NCI-H2081 (cell line): Measurements from ENCODE around the gene FAM221B.

Experiments
- DNase-seq, 2 experiments: peaks; one replicate each; lab custom pipeline; 2025; lab: John Stamatoyannopoulos, UW

The FAM221B gene, protein sequence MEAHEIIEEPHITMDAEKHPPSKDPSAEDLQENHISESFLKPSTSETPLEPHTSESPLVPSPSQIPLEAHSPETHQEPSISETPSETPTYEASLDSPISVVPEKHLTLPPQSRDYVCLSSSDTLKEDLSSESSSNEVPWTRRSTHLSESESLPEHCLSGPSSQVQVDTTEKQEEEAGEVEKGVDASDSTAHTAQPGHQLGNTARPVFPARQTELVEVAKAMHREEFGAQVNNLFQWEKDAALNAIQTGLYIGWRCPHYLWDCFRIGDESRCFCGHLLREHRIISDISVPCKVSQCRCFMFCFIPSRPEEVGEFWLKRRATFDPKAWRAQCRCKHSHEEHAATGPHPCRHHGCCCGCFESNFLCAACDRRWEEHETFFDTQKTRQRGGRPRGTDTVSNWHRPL

DNA sequence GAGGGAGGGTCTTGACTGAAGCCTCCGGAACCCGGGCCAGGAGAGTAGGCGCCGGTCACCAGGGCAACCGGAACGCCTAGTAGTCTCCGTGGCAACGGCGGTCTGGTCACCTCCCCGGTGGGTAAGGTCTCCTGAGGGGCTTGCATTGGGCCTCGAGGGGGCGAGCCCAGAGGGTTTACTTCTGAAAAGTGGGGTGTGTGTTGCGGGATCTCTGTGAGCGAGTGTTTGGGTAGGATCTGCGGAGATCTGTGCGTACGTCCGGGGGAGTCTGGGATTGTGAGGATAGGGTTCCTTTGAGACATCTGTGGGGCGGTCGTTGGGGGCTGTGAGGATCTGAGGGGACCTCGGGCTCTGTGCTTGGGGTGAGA, at the start of gene FAM221B:
Gene FAM221B, minus strand, starts transcription at position 17 of the 368 bp plus-strand sequence. CDS start 2,571 bp downstream, outside the sequence.
- DNase-seq, result no peak

DNA sequence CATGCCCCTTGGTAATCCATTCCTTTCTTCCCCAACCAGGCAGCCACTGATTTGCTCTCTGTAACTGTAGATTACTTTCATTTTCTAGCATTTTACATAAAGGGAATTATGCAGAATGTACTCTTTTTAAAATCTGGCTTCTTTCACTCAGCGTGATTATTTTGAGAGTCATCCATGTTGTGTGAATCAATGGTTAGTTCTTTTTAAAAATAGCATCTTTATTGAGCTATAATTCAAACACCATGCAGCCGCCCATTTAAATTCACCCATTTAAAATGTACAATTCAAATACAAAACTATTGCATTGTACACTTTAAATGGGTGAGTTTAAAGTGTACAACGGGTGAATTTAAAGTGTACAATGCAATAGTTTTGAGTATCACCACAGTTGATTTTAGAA, 44.0 kb upstream of the FAM221B start:
- no peak for DNase-seq

DNA sequence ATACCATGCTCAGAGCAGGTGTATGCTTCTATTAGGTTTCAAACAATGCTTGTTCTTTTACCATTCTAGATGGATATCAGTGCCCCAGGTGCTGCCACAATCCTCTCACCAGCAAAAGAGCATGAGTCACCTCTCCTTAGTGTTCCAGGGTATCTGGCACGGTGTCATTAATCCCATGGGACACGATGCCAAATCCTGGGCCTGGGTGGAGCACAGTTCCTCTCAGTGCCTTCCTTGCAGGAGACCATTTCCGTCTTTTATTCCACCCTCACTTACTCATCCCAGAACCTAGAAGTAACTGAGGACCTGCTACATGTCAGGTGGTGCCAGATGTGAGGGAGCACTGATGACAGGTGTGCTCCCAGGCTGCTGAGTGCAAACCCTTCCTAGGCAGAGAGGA, 43.0 kb upstream of the FAM221B start:
- no peak for DNase-seq

DNA sequence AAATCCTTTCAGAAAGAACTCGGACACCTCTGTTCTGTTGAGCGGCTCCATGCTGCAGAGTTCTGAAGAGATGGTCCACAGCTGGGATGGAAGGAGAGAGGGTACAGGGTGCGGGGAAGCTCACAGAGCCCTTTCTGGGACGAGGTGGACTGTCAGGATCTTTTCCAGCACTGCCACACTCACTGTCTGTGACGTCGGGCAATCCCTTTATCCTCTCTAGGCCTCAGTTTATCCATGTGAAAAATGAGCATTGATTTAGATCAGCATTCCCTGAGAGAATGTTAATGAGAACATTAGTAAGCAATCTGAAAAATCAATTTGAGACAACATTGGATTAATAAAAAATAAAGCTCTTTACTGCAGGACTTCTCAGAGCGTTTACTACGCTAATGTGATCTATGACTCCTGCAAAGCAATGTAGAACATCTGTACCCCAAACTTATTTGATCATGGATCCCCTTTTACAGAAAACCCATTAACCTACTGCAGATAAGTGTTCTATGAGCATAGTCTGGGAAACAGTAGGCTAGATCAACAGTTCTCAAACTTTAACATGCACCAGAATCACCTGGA, 41.9 kb upstream of the FAM221B start, which contains the start of gene OR13J1:
Gene OR13J1, minus strand, starts transcription at position 51 of the 573 bp plus-strand sequence. Its CDS starts 0 bp downstream, at position 51.
- DNase-seq, result no peak

DNA sequence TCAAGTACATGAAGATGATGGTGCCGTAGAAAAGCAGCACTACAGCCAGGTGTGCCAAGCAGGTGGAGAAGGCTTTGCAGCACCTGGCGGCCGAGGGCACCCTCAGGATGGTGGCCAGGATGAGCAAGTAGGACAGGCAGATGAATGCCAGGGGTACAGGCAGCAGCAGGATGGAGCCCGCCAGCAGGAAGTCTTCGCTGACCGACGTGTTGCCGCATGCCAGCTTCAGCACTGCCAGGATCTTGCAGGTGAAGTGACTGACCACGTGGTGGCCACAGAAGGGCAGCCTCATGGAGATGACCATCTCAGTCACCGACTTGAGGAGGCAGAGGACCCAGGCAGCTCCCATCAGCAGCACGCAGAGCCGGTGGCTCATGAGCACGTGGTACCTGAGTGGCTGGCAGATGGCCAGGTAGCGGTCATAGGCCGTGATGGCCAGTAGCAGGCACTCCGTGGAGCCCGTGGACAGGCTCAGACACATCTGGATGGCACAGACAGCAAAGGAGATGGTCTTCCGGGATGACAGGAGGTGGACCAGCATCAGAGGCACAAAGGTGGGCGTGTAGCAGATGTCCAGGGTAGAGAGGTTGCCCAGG, 41.2 kb upstream of the FAM221B start:
- DNase-seq, result no peak

DNA sequence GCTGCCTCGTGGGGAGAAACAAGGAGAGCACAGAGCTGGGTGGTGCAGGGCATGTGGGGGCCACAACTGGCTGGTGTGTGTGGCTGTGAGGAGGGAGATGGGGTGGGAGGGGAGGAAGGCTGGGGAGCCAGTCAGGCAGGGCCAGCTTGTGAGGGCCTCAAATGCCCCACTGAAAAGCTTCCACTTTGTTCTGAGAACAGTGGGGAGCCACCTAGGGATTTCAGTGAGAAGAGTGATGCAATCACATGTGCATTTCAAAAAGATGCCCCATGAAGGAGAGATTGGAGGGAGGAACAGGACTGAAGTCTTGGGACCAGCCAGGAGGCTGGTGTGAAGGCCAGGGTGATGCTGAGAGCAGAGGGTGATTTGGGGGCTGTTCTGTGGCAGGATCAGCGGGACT, 40.4 kb upstream of the FAM221B start:
- DNase-seq, result no peak

DNA sequence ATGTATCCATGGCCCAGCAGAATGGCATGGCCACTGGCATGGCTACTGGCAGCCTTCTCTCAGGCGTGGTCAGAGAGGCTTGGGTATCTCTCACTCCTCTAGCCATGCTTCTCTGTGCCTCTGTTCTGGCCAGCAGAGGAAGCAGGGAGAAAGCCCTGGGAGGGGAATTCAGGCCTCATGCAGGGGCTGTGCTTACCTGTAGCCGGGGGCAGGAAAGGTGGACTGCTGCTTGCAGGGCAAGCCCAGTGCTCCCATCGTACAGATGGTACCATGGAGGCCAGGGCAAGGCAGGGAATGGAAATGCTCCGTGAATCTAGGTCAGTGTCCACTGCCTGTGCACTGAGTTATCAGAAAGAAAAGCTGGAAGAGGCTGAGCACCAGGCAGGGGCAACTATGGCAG, 39.0 kb upstream of the FAM221B start:
- DNase-seq, result no peak

DNA sequence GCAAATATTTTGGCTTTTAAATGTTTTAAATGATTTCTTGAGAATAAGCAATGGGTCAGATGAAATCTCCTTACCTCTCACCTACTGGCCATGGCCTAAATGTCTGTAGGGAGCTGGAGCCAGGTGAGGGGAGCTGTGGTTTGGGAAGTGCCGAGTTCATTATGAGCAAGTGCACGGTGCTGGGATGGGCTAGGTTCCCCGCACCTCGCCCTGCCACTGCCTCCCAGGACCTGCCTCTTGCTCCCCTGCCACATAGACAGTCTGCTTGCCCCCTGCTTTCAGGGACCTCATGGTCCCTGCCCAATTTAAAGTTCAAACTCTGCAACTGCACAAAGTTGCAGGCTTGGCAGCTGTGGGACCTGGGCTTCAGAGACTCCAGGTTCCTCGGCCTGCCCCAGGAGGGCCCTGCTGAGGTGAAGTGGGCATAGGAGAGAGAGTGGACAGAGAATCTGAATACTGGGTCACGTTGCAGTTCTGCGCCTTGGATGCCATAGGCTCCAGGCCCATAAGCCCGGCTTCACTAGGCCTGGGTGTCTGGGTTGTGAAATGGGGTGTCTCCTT, 36.2 kb upstream of the FAM221B start:
- no peak for DNase-seq

DNA sequence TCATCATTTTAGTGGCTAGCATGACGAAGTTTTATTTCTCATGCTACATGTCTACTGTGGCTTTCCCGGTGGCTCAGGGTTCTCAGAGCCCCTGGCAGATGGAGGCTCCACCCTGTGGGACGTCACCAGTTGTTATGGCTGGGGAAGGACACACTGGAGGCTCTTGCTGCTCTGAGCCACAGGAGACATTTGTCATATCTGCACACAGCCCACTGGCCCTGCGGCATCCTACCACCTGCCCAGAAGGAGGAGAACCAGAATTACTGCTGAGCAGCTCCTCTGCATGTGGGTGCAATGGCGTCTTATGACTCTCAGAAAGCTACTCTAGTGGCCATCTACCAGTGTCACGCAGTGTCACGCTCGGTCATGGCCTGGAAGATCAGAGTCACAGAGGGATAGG, 35.1 kb upstream of the FAM221B start:
- no peak for DNase-seq

DNA sequence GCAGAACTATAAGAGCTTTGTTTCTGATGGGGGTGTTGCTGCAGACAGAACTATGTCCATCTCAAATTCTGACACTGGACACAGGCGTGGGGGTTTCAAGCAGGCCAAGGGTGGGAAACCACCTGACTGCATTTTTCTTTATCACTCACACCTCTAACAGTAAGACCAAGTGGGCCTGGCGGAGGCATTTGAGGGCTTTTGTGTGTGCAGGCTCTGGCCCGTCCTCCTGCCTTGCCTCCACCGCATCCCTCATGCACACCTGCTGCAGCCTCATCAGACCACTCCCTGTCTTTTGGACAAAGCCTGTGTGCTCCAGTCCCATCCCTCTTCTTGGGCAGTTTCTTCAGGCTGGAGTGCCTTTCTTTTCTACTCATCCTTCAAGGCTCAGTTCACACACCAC, 33.8 kb upstream of the FAM221B start:
- DNase-seq, result no peak

DNA sequence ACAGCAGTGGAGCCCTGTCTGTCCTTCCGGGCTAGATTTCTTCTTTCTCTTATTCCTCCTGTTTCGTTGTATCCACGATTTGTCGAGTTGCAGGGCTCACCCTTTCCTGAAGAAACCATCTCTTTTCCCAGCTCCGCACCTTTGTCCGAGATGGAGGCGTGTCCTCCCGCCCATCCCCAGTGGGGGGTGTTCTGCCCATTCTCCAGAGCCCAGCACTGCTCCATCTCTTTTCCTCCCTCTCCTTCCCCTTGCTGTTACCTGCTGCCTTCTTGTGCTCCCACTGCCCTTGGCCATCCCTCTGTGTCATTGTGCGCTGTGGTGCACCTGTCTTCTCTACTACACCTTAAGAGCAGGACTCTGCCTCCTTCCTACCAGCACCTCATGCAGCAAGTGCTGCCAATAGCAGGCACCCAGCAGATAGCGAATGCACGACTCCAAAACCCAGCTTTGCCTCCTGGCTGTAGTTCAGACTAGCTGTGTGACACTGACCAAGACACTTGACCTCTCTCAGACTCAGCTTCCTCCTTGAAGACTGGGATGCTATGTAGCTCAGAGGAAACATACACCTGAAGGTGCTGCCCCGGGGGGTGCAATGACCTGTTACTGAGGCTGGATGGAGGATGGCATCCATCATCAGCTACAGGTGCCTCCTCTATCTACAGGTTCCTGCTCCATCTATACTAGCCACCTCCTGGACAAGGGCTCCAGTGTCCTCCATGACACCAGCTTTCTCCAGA, 32.8 kb upstream of the FAM221B start:
- DNase-seq, result no peak

DNA sequence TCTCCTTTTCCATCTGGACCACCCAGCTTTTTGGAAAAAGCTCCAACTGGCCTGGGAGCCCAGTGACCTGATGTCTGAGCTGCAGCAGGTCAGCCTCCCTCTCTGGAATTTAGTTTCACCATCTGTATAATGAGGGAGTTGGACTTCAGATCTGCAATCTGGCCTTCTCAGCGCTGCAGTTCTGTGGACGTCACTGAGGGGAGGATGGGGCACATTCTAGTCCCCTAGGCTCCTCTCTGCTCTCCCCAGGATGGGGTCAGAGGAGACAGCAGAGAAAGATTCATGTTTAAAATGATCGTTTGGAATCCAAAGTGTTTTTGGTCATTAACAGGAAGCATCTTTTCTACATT, 31.4 kb upstream of the FAM221B start:
- DNase-seq, result no peak

DNA sequence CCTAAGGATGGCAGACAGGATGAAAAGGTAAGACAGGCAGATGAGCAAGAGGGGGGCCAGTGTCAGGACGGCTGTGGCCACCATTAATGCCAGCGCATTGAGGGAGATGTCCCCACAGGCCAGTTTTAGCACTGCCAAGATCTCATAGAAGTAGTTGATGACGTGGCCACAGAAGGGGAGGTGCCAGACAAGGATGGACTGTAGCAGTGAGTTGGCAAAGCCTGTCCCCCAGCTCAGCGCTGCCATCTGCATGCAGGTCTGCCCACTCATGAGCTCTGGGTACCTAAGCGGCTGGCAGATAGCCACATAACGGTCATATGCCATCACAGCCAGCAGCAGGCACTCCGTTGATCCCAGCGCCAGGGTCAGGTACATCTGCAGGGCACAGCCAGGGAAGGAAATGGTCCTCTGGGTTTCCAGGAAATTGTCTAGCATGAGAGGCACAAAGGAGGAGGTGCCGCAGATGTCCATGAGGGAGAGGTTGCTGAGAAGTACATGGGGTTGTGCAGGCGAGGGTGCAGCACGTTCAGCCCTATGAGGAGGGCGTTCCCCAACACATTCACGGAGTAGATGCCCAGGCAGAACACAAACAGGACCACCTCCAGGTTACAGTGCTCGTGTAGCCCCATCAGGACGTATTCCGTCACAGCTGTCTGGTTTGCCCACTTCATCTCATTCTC, 30.9 kb upstream of the FAM221B start:
- DNase-seq, result no peak

DNA sequence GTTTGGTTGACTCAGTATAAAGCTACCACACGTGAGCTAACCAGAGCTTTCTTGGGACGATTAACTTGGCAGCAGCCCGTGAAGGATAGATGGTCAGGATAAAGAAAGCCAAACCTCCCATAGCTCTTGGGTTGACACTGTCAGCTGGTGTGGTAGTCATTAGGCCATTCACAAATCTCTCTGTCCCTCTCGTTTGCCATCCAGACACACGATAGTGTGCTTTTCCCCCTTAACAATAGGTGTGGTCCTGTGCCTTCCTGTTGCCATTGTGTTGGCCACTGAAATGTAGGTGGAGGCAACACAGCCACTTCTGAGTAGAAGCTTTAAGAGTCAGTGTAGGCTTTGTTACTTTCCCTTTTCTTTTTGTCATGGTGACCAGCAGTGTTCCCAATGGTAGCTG, 29.9 kb upstream of the FAM221B start:
- DNase-seq, result no peak

DNA sequence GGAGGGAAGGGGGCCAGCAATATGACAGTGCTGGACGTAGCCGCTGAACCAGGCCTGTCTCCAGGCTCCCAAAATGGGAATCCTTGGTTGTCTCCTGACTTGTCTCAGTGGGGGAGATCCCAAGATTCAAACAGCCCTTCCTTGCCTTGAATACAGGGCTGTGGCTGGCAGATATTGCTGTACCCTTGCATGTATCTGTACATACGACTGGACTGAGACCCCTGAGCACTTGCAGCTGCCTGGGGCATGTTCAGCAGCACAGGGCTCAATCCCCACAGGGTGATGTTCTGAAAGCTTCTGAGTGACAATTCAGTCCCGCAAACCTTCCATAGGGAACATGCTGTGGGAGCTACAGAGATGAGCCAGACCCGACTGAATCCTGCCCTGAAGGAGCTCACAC, 28.4 kb upstream of the FAM221B start:
- no peak for DNase-seq

DNA sequence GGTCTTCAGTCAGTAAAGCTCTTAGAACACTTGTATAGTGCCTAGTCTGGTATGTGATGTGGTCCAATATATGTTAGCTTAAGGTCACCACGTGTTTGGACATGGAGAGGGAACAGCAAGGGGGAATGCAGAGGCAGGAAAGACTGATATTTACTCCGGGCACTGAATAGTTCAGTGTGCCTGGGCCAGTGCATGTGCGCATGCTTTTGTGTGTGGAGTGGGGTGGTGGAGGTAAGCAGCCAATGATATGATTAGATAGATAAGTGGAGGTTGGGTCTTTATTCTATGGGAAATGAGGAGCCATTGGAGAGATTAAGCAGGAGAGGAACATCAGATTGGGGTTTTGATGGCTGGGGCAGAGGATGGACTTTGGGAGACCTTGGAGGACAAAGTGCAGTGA, 27.7 kb upstream of the FAM221B start:
- no peak for DNase-seq

DNA sequence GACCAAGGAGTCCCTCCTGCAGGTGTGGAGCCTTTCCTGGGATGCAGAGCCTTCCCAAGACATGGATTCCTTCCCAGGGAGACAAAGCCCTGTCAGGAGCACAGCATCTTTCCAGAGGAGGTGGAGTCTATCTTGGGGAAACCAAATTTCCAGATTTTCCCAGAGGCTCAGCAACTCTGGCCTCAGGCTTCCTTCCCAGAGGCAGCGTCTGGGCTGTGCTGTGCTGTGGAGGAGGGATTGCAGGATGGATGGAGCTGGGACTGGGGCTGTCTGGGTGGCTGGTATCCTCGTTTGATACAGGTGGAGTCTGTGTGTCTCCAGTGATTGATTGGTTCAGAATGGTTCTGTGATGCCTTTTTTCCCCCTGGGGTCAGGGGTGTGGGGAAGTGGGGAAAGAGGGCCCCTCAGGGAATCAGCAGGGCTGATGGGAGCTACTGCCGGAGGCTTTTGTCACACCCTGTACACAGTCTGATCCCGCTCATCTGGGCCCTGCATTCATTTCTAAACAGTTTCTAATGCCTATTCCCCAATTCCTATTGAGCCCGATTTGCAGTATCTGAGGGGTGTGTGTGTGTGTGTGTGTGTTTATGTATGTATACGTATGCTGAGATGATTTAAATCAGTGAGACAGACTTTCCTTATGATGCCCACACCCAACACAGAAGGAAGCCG, 25.7 kb upstream of the FAM221B start:
- DNase-seq, result no peak

DNA sequence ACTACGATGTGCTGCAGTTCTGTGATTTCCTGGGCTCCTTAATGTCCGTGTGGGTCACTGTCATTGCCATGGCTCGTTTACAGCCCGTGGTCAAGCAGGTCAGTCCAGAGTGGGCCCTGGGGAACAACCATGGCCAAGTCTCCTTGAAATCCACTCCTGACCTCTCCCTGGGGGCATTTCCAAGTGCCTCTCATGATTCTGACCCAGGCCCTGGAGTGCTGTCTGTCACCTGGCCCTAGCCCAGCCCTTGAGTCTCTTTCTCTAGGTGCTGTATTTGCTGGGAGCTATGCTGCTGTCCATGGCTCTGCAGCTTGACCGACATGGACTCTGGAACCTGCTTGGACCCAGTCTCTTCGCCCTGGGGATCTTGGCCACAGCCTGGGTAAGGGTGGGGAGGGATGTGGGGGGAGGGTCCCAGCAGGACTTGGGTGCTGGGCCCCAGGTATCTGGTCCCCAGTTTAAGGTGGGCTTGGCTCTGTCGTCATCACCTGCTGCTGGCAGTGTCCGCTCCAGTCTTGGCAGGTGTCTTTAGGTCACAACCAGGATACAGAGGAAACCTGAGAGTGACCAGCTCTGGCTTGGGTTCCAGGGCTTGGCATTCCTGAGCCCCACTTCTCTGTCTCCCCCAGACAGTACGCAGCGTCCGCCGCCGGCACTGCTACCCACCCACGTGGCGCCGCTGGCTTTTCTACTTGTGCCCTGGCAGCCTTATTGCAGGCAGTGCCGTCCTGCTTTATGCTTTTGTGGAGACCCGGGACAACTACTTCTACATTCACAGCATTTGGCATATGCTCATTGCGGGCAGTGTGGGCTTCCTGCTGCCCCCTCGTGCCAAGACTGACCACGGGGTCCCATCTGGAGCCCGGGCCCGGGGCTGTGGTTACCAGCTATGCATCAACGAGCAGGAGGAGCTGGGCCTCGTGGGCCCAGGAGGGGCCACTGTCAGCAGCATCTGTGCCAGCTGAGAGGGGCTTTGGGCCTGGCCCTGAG, 24.6 kb upstream of the FAM221B start:
- DNase-seq, result no peak

DNA sequence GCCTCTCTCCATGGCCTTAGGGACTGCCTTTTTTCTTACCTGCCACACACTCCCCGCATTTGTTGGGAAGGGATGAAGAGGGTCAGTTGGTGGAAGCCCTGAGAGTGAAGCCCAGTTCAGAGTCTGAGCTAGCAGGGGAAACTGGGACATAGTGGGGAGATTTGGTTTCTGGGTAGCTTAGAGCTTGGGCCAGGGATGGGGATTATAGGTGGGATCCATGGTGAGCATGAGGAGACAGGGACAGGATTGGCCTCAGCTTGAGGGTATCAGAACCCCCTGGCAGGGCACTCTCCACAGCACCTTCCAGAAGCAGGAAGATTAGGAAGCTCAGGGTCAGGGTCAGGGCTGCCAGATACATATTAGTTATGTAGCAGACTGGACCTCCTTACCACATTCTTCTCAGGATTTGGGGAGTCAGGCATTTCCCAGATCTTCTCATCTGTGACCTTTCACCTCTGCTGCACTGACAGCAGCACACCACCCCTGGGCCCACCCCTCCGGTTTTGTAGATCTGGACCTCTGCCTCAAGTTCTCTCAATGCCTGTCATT, 23.8 kb upstream of the FAM221B start:
- no peak for DNase-seq
